ENCODE measurements around the gene TBCA. TPM values are rescaled to one million over a fixed set of nuclear protein-coding genes. Genes with fewer than 3 reads are reported as not detected.
A peak's percentile ranks its signal among the peaks of the same experiment; 100 is the strongest.

Gene TBCA
- polyA plus RNA-seq (ENCODE audit: insufficient read depth in 1 of 5, insufficient read length in 5 of 5, low replicate concordance in 1 of 5), result 100 to 1,000 TPM; 269 to 305 (median 289) TPM
- long read RNA-seq, donor 1, transcript TBCA-202 (4 exons, 683 nt), result major isoform, 289 of 385 reads
- long read RNA-seq, donor 1, transcript TBCA-201 (3 exons, 2,301 nt), result minor isoform, 27 of 385 reads
- long read RNA-seq, donor 1, transcript TBCA-205 (3 exons, 717 nt), result minor isoform, 29 of 385 reads
- long read RNA-seq, donor 1, partial matches to known transcripts, result 23 of 385 reads
- long read RNA-seq, donor 1, other reads (novel, unspliced or antisense), result 17 of 385 reads
- long read RNA-seq, donor 2, transcript TBCA-202 (4 exons, 683 nt), result major isoform, 110 of 122 reads
- long read RNA-seq, donor 2, transcript TBCA-205 (3 exons, 717 nt), result minor isoform, 7 of 122 reads
- long read RNA-seq, donor 2, partial matches to known transcripts, result 0 of 122 reads
- long read RNA-seq, donor 2, other reads (novel, unspliced or antisense), result 0 of 122 reads
- long read RNA-seq, donor 3, transcript TBCA-201 (3 exons, 2,301 nt), result minor isoform, 22 of 269 reads
- long read RNA-seq, donor 3, transcript TBCA-202 (4 exons, 683 nt), result major isoform, 197 of 269 reads
- long read RNA-seq, donor 3, transcript TBCA-205 (3 exons, 717 nt), result minor isoform, 18 of 269 reads
- long read RNA-seq, donor 3, partial matches to known transcripts, result 15 of 269 reads
- long read RNA-seq, donor 3, other reads (novel, unspliced or antisense), result 16 of 269 reads
- long read RNA-seq, donor 4, transcript TBCA-205 (3 exons, 717 nt), result minor isoform, 9 of 154 reads
- long read RNA-seq, donor 4, transcript TBCA-202 (4 exons, 683 nt), result major isoform, 119 of 154 reads
- long read RNA-seq, donor 4, transcript TBCA-201 (3 exons, 2,301 nt), result minor isoform, 18 of 154 reads
- long read RNA-seq, donor 4, partial matches to known transcripts, result 6 of 154 reads
- long read RNA-seq, donor 4, other reads (novel, unspliced or antisense), result 0 of 154 reads
- long read RNA-seq, donor 5, transcript TBCA-205 (3 exons, 717 nt), result minor isoform, 21 of 298 reads
- long read RNA-seq, donor 5, transcript TBCA-201 (3 exons, 2,301 nt), result minor isoform, 19 of 298 reads
- long read RNA-seq, donor 5, transcript TBCA-202 (4 exons, 683 nt), result major isoform, 239 of 298 reads
- long read RNA-seq, donor 5, partial matches to known transcripts, result 12 of 298 reads
- long read RNA-seq, donor 5, other reads (novel, unspliced or antisense), result 6 of 298 reads
- long read RNA-seq, donor 6, transcript TBCA-205 (3 exons, 717 nt), result minor isoform, 5 of 259 reads
- long read RNA-seq, donor 6, transcript TBCA-202 (4 exons, 683 nt), result major isoform, 222 of 259 reads
- long read RNA-seq, donor 6, transcript TBCA-201 (3 exons, 2,301 nt), result minor isoform, 11 of 259 reads
- long read RNA-seq, donor 6, partial matches to known transcripts, result 11 of 259 reads
- long read RNA-seq, donor 6, other reads (novel, unspliced or antisense), result 8 of 259 reads
- long read RNA-seq, donor 7, transcript TBCA-202 (4 exons, 683 nt), result major isoform, 84 of 104 reads
- long read RNA-seq, donor 7, transcript TBCA-205 (3 exons, 717 nt), result minor isoform, 9 of 104 reads
- long read RNA-seq, donor 7, transcript TBCA-201 (3 exons, 2,301 nt), result minor isoform, 6 of 104 reads
- long read RNA-seq, donor 7, partial matches to known transcripts, result 0 of 104 reads
- long read RNA-seq, donor 7, other reads (novel, unspliced or antisense), result 5 of 104 reads
- long read RNA-seq, donor 8, transcript TBCA-202 (4 exons, 683 nt), result major isoform, 82 of 98 reads
- long read RNA-seq, donor 8, transcript TBCA-201 (3 exons, 2,301 nt), result minor isoform, 11 of 98 reads
- long read RNA-seq, donor 8, partial matches to known transcripts, result 0 of 98 reads
- long read RNA-seq, donor 8, other reads (novel, unspliced or antisense), result 0 of 98 reads

GRCh38 chr5:77775790-77776553 lies at the start of gene TBCA:
TSS of gene TBCA (minus strand) at chr5:77776339. CDS start at chr5:77776257, 82 bp downstream.
- peak; percentile 97 for DNase-seq

- DNase-seq, result no peak
Observed at GRCh38 chr5:77824981-77825380, 48.8 kb upstream of the TBCA start.

- no peak for DNase-seq
Observed at GRCh38 chr5:77816686-77817085, 40.5 kb upstream of the TBCA start.

GRCh38 chr5:77812926-77813589 lies 36.9 kb upstream of the TBCA start:
- no peak for DNase-seq

- DNase-seq, result no peak
Observed at GRCh38 chr5:77806213-77806843, 30.2 kb upstream of the TBCA start.

GRCh38 chr5:77798456-77798855 lies 22.3 kb upstream of the TBCA start:
- DNase-seq, result no peak

- no peak for DNase-seq
Observed at GRCh38 chr5:77797136-77797535, 21.0 kb upstream of the TBCA start.

- no peak for DNase-seq
Observed at GRCh38 chr5:77795846-77796245, 19.7 kb upstream of the TBCA start.

GRCh38 chr5:77795268-77795667 lies 19.1 kb upstream of the TBCA start:
- DNase-seq, result no peak

- DNase-seq, result no peak
Observed at GRCh38 chr5:77791926-77792325, 15.8 kb upstream of the TBCA start.

- no peak for DNase-seq
Observed at GRCh38 chr5:77791356-77791755, 15.2 kb upstream of the TBCA start.

- no peak for DNase-seq
Observed at GRCh38 chr5:77785229-77785628, 9.1 kb upstream of the TBCA start.

GRCh38 chr5:77784735-77785134 lies 8.6 kb upstream of the TBCA start:
- DNase-seq, result no peak

GRCh38 chr5:77781076-77781475 lies 4.9 kb upstream of the TBCA start:
- DNase-seq, result no peak

- DNase-seq, result no peak
Observed at GRCh38 chr5:77778881-77779438, 2.8 kb upstream of the TBCA start.

GRCh38 chr5:77778398-77778797 lies 2.3 kb upstream of the TBCA start:
- DNase-seq, result no peak

GRCh38 chr5:77777911-77778310 lies 1.8 kb upstream of the TBCA start:
- no peak for DNase-seq

- DNase-seq, result no peak
Observed at GRCh38 chr5:77777281-77777892, 1.2 kb upstream of the TBCA start.
